ENCODE results near the gene KRT20. TPM values are rescaled to one million over a fixed set of nuclear protein-coding genes. Genes with fewer than 3 reads are reported as not detected.

The KRT20 gene
- total RNA-seq, 1 experiment from 2014 or later, result not detected

DNA sequence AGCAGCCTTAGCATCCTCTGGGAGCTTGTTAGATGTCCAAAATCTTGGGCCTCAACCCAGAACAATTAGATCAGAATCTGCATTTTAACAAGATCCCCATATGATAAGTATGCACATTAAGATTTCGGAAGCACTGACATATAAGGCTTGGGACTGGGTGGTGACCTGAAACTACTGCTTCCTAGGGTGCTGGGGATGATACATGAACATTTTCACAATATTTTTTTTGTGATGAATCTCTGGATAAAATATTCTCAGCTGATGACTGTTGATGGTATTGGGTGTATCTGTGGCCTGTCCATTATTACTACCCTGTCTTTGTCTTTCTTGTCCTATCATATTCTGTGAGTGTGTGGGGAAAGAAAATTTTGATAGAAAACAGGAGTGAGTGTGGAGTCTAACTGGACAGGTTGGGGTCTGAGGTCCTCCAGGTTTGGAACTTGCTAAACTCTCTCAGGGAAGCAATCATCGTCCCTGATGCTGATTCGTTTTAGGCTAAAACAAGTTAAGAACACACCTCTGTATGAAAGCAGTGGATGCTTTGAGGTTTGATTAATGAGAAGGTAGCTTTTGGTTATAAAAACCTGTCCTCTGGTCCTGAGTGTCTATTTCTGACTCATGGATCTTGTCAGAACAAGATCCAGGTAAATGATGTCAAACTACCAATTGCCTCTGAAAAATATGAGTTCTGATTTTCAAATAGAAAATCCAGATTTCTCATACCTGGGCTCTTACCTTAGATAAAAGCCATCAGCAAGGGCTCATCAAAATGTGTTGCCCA, 29.2 kb upstream of the KRT20 start:
- BruUV-seq (replicated peaks), result TSS peak; percentile 82

DNA sequence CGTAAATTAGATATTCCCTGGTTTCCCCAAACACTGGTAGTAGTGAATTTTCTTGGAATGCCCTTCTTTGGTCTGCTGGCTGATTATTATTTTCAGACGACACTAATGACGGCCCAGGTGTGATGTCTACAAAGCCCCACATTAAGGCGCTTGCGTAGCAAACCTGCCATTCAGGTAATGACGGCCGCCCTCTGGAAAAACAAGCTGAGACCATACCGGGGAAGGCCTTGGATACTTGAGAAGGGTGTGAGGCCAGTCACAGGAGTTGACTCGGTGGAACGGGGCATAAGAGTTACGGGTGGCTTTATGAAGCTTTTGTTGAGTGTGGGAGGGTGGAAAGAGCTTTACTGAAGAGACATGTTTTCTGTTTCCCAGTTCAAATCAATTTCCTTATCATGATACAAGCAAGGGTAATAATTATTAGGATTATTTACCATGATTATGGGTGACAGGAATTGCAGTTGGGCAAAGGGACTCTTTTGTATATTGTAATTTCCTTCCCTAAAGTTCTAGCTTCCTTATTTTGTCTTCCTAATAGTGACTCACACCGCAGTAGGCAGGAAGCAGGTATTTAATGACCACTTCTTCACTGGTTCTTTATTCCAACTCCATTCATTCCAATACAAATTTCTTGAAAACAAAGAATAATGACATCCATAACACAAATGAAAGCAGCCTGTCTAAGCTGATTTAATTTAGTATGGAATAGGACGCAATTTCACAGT, 27.6 kb upstream of the KRT20 start:
- TF ChIP-seq, protein P1, sequence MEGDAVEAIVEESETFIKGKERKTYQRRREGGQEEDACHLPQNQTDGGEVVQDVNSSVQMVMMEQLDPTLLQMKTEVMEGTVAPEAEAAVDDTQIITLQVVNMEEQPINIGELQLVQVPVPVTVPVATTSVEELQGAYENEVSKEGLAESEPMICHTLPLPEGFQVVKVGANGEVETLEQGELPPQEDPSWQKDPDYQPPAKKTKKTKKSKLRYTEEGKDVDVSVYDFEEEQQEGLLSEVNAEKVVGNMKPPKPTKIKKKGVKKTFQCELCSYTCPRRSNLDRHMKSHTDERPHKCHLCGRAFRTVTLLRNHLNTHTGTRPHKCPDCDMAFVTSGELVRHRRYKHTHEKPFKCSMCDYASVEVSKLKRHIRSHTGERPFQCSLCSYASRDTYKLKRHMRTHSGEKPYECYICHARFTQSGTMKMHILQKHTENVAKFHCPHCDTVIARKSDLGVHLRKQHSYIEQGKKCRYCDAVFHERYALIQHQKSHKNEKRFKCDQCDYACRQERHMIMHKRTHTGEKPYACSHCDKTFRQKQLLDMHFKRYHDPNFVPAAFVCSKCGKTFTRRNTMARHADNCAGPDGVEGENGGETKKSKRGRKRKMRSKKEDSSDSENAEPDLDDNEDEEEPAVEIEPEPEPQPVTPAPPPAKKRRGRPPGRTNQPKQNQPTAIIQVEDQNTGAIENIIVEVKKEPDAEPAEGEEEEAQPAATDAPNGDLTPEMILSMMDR (conservative IDR thresholded peaks at IDR 0.05), result no peak
- TF ChIP-seq EZH2 (IDR thresholded peaks at IDR 0.05; ENCODE audit: low read depth), result no peak
- H3K27ac ChIP-seq, result peak overlapping the region; percentile 40
- H3F3A ChIP-seq (ENCODE audit: insufficient read depth, low read depth), result peaks cover 47% of the 10 kb centered on the region
- no peak for DNase-seq
- H3K36me3 ChIP-seq (ENCODE audit: low read depth), result no peaks in the 10 kb centered on the region
- H3K79me2 ChIP-seq (ENCODE audit: low read depth), result no peaks in the 10 kb centered on the region
- no TSS peak for BruUV-seq (replicated peaks)
- H2AFZ ChIP-seq, result no peak overlapping the region
- H3K9me3 ChIP-seq (ENCODE audit: insufficient read depth, low read depth), result no peaks in the 10 kb centered on the region
- CTCF ChIA-PET, result no interaction called here
- no peaks in the 10 kb centered on the region for H3K9me2 ChIP-seq (ENCODE audit: insufficient read depth)
- peaks cover 86% of the 10 kb centered on the region for H3K4me1 ChIP-seq (replicated peaks; ENCODE audit: insufficient read depth)
- POLR2A ChIA-PET (ENCODE audit: unreplicated experiment), result interaction anchor here (0.6 kb wide), 1 partner anchor 222 kb away, joined by 10 read pairs; no protein-coding TSS in a partner anchor
- intact Hi-C loops (cut with micrococcal nuclease; ENCODE audit: unreplicated experiment), result no loop called here
- no peaks in the 10 kb centered on the region for H4K20me1 ChIP-seq (ENCODE audit: insufficient read depth)
- no peaks in the 10 kb centered on the region for H3K27me3 ChIP-seq (ENCODE audit: insufficient read depth, low read depth)
- H3K4me2 ChIP-seq, result no peak overlapping the region
- H3K4me3 ChIP-seq, result no peak overlapping the region

More for the DNA sequence above, 29.2 kb upstream of the KRT20 start:
- H3K9me3 ChIP-seq (ENCODE audit: insufficient read depth, low read depth), result no peaks in the 10 kb centered on the region
- no peaks in the 10 kb centered on the region for H3K27me3 ChIP-seq (ENCODE audit: insufficient read depth, low read depth)
- H3K79me2 ChIP-seq (ENCODE audit: low read depth), result no peaks in the 10 kb centered on the region
- CTCF ChIA-PET, result interaction anchor here (0.7 kb wide), 1 partner anchor 50 kb away, joined by 4 read pairs; no protein-coding TSS in a partner anchor
- TF ChIP-seq EZH2 (IDR thresholded peaks at IDR 0.05; ENCODE audit: low read depth), result no peak
- TF ChIP-seq, protein P1 (conservative IDR thresholded peaks at IDR 0.05), result no peak
- no peak for DNase-seq
- H3K4me2 ChIP-seq, result peak overlapping the region; percentile 54
- H3F3A ChIP-seq (ENCODE audit: insufficient read depth, low read depth), result peaks cover 48% of the 10 kb centered on the region
- H4K20me1 ChIP-seq (ENCODE audit: insufficient read depth), result no peaks in the 10 kb centered on the region
- H3K4me3 ChIP-seq, result no peak overlapping the region
- no peaks in the 10 kb centered on the region for H3K36me3 ChIP-seq (ENCODE audit: low read depth)
- POLR2A ChIA-PET (ENCODE audit: unreplicated experiment), result no interaction called here
- intact Hi-C loops (cut with micrococcal nuclease; ENCODE audit: unreplicated experiment), result no loop called here
- H2AFZ ChIP-seq, result no peak overlapping the region
- no peaks in the 10 kb centered on the region for H3K9me2 ChIP-seq (ENCODE audit: insufficient read depth)
- H3K27ac ChIP-seq, result peak overlapping the region; percentile 99
- peaks cover 82% of the 10 kb centered on the region for H3K4me1 ChIP-seq (replicated peaks; ENCODE audit: insufficient read depth)

DNA sequence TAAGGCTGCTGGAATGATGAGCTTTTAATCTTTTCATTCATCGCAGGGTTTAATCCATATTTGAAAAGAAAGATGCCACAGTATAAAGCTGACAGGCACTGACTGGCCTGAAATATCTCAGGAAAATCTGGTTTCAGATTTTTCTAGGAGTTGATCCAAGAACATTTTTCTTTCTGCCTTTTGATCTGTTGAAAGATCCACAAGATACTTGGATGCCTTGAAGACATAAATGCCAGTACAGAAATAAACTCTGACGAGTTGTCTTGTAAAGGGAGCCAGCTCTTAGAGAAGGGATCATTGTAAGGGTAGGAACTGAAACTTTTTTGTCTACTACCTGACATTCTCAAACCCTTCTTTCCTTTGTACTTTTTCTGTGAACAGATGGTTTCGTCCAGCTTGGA, 25.4 kb upstream of the KRT20 start:
- Histone ChIP-seq H3K27me3 (ENCODE audit: insufficient read depth, low read depth) (no peaks in the 10 kb centered on the region), H3K36me3 (ENCODE audit: low read depth) (no peaks in the 10 kb centered on the region), H4K20me1 (ENCODE audit: insufficient read depth) (no peaks in the 10 kb centered on the region), H3K27ac (peak overlapping the region; percentile 95), H3F3A (ENCODE audit: insufficient read depth, low read depth) (peaks cover 26% of the 10 kb centered on the region), H3K4me2 (peak overlapping the region; percentile 58), H3K9me3 (ENCODE audit: insufficient read depth, low read depth) (no peaks in the 10 kb centered on the region), H3K4me1 (replicated peaks; ENCODE audit: insufficient read depth) (peaks cover 64% of the 10 kb centered on the region), H3K79me2 (ENCODE audit: low read depth) (no peaks in the 10 kb centered on the region), H2AFZ (no peak overlapping the region), H3K9me2 (ENCODE audit: insufficient read depth) (no peaks in the 10 kb centered on the region), H3K4me3 (no peak overlapping the region)
- ChIA-PET CTCF (interaction anchor here (1.5 kb wide), 1 partner anchor 638 kb away, joined by 11 read pairs; no protein-coding TSS in a partner anchor), POLR2A (ENCODE audit: unreplicated experiment) (interaction anchor here (0.5 to 1.0 kb wide), 4 partner anchors 8 to 768 kb away, joined by 3 to 17 read pairs (median 8); partner anchors contain the start of gene KRT13)
- intact Hi-C loops (cut with micrococcal nuclease; ENCODE audit: unreplicated experiment), result no loop called here
- TF ChIP-seq EZH2 (IDR thresholded peaks at IDR 0.05; ENCODE audit: low read depth), result no peak
- TF ChIP-seq, protein P1 (conservative IDR thresholded peaks at IDR 0.05), result no peak
- DNase-seq, result no peak
- no TSS peak for BruUV-seq (replicated peaks)

All from PC-9 (cell line).